OCI-LY7 (cell line): Measurements from ENCODE around the gene TMEM256. TPM values are rescaled to one million over a fixed set of nuclear protein-coding genes. Genes with fewer than 3 reads are reported as not detected.

Experiments
- BruUV-seq: library from RNA; stranded (reverse); fragments of 400-500 nt; replicated peaks from 2 replicates; lab custom pipeline; 2021; lab: Mats Ljungman, UMichigan
- CTCF ChIA-PET: fragments of 300-600 bp; sonication (Branson Sonifier 250); formaldehyde crosslinking; loops from one replicate; lab custom pipeline; 2022; ENCODE audit warnings: antibody characterized with exemption; ENCODE audit not compliant: unreplicated experiment; lab: Charles Lee
- POLR2A ChIA-PET: fragments of 300-600 bp; sonication (Branson Sonifier 250); formaldehyde crosslinking; loops from one replicate; lab custom pipeline; 2022; ENCODE audit warnings: antibody characterized with exemption; lab: Charles Lee
- DNase-seq: peaks from one replicate; pipeline ENCODE4 v3.0.0-alpha.2; 2015; ENCODE audit warnings: low spot score
- H2AFZ ChIP-seq: fragments of 200-600 bp; sonication (generic), shearing (Covaris generic); 2 replicates; pipeline ENCODE4 v1.6.1; 2014; ENCODE audit warnings: mild to moderate bottlenecking, antibody characterized with exemption, low read length, moderate library complexity
- H3K27ac ChIP-seq: fragments of 200-600 bp; sonication (generic); 2 replicates; pipeline ENCODE4 v1.5.1; 2014; ENCODE audit warnings: mixed run types, low read depth, mild to moderate bottlenecking, moderate library complexity, low read length, inconsistent platforms; ENCODE audit not compliant: poor library complexity, severe bottlenecking
- H3K36me3 ChIP-seq: fragments of 200-600 bp; sonication (generic); 2 replicates; pipeline ENCODE4 v1.6.1; 2014; ENCODE audit warnings: mild to moderate bottlenecking, antibody characterized with exemption, low read length, moderate library complexity, mixed read lengths; ENCODE audit not compliant: insufficient read depth
- H3K4me1 ChIP-seq: fragments of 200-600 bp; sonication (generic); 2 replicates; pipeline ENCODE4 v1.5.1; 2014; ENCODE audit warnings: mild to moderate bottlenecking, low read length; ENCODE audit not compliant: insufficient read depth, poor library complexity, severe bottlenecking
- H3K4me2 ChIP-seq: fragments of 200-600 bp; sonication (generic); 2 replicates; pipeline ENCODE4 v1.6.1; 2014; ENCODE audit warnings: mild to moderate bottlenecking, low read length
- H3K4me3 ChIP-seq: fragments of 200-600 bp; sonication (generic); 2 replicates; pipeline ENCODE4 v1.5.1; 2014; ENCODE audit warnings: mild to moderate bottlenecking, low read depth, low read length; ENCODE audit not compliant: poor library complexity, severe bottlenecking
- H3K79me2 ChIP-seq: fragments of 200-600 bp; sonication (generic); 2 replicates; pipeline ENCODE4 v1.6.1; 2016; ENCODE audit warnings: low read depth, mild to moderate bottlenecking, low read length, moderate library complexity, mixed read lengths; ENCODE audit not compliant: insufficient read depth
- H3K9me2 ChIP-seq: fragments of 200-600 bp; sonication (generic); 2 replicates; pipeline ENCODE4 v1.6.1; 2016; ENCODE audit warnings: mild to moderate bottlenecking, low read length, mixed read lengths; ENCODE audit not compliant: insufficient read depth
- H3K9me3 ChIP-seq: fragments of 200-600 bp; sonication (generic); 2 replicates; pipeline ENCODE4 v1.6.1; 2014; ENCODE audit warnings: mild to moderate bottlenecking, mixed run types, low read length, mixed read lengths
- H4K20me1 ChIP-seq: fragments of 200-600 bp; sonication (generic); 2 replicates; pipeline ENCODE4 v1.6.1; 2014; ENCODE audit warnings: mild to moderate bottlenecking, antibody characterized with exemption, low read length, moderate library complexity, mixed read lengths; ENCODE audit not compliant: insufficient read depth
- EZH2phosphoT487 ChIP-seq: fragments of 200-600 bp; sonication (generic); IDR thresholded peaks from 2 replicates; pipeline ENCODE4 v1.6.1; 2018; ENCODE audit warnings: low read depth, borderline replicate concordance, mild to moderate bottlenecking, mixed run types, antibody characterized with exemption, low read length, moderate library complexity, mixed read lengths
- intact Hi-C: fragments of 100-400 bp; cut with micrococcal nuclease; formaldehyde crosslinking; loops from one replicate; pipeline ENCODE4 v1.10.0; 2022; ENCODE audit not compliant: unreplicated experiment
- total RNA-seq, 2 experiments: library from RNA; depleted of rRNA in 1 of 2; stranded (reverse); fragments of >200 nt in 1 of 2; shearing (Covaris generic) in 1 of 2; gene quantifications; 2 replicates each; pipeline ENCODE4 v1.2.3, GENCODE V29; 2014 to 2022
- TF ChIP-seq, protein P1 (sequence below): fragments of 200-600 bp; sonication (generic); conservative IDR thresholded peaks from 2 replicates; pipeline ENCODE4 v1.5.1; 2014; ENCODE audit warnings: mild to moderate bottlenecking, antibody characterized with exemption, low read length, moderate library complexity, mixed read lengths

The TMEM256 gene
- total RNA-seq, 2 experiments from 2014 or later = 96.6 to 165 TPM

DNA sequence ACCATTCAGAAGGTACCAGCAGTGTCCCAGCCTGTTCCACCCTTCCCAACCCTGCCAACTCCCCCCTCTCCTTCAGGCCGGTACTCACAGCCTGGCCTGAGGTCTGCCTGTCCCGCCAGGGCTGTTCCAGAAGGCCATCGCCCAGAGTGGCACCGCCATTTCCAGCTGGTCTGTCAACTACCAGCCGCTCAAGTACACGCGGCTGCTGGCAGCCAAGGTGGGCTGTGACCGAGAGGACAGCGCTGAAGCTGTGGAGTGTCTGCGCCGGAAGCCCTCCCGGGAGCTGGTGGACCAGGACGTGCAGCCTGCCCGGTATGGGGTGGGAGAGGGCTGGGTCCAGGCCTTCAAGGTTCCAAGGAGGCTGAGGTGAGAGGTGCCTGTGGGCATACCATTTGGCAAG lies 10.9 kb upstream of the TMEM256 start:
- H3K9me2 ChIP-seq = no peaks in the 10 kb centered on the region
- CTCF ChIA-PET = interaction anchor here (0.9 kb wide), 1 partner anchor 11 kb away, joined by 3 read pairs; the partner anchor contains the start of gene TMEM256
- BruUV-seq = no TSS peak
- H2AFZ ChIP-seq = no peak overlapping the region
- H4K20me1 ChIP-seq = no peaks in the 10 kb centered on the region
- H3K4me2 ChIP-seq = no peak overlapping the region
- H3K79me2 ChIP-seq = no peaks in the 10 kb centered on the region
- no peak overlapping the region for H3K27ac ChIP-seq
- no peaks in the 10 kb centered on the region for H3K9me3 ChIP-seq
- no peak for DNase-seq
- H3K4me3 ChIP-seq = no peak overlapping the region
- POLR2A ChIA-PET = no interaction called here
- no peaks in the 10 kb centered on the region for H3K4me1 ChIP-seq
- H3K36me3 ChIP-seq = no peaks in the 10 kb centered on the region
- TF ChIP-seq, protein P1, sequence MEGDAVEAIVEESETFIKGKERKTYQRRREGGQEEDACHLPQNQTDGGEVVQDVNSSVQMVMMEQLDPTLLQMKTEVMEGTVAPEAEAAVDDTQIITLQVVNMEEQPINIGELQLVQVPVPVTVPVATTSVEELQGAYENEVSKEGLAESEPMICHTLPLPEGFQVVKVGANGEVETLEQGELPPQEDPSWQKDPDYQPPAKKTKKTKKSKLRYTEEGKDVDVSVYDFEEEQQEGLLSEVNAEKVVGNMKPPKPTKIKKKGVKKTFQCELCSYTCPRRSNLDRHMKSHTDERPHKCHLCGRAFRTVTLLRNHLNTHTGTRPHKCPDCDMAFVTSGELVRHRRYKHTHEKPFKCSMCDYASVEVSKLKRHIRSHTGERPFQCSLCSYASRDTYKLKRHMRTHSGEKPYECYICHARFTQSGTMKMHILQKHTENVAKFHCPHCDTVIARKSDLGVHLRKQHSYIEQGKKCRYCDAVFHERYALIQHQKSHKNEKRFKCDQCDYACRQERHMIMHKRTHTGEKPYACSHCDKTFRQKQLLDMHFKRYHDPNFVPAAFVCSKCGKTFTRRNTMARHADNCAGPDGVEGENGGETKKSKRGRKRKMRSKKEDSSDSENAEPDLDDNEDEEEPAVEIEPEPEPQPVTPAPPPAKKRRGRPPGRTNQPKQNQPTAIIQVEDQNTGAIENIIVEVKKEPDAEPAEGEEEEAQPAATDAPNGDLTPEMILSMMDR = no peak
- no peak for TF ChIP-seq EZH2phosphoT487
- intact Hi-C loops = no loop called here

DNA sequence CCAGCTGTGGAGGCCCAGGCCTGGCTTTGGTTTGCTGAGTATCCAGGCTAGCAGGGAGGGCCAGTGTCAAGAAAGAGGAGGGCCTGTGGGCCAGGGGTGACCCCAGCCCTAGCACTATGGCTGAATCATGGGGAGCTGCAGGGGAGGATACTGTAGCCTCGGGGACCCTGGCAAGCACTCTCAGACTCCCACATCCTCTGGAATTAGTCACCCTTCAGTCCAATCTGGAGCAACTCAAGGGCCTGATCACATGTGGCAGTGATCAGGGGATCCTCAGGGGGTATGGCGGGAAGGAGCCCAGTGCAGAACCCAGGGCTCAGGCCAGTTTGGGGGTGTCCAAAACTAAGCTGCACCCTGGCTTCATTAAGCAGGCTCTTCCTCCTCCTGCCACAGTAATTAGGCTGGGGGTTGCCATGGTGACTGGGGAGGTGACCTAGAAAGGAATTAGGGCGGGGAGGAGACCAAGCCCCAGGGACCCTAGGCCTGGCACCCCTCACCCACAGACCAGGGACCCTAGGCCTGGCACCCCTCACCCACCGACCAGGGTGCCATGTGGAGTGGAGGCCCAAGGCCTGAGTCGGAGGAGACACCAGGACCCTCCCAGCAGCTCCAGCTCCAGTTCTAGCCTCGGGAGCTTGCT lies 9.6 kb upstream of the TMEM256 start:
- no TSS peak for BruUV-seq
- Histone ChIP-seq H4K20me1 (no peaks in the 10 kb centered on the region), H3K4me3 (no peak overlapping the region), H3K27ac (no peak overlapping the region), H3K4me1 (no peaks in the 10 kb centered on the region), H3K9me2 (no peaks in the 10 kb centered on the region), H2AFZ (no peak overlapping the region), H3K79me2 (no peaks in the 10 kb centered on the region), H3K36me3 (no peaks in the 10 kb centered on the region), H3K9me3 (no peaks in the 10 kb centered on the region), H3K4me2 (no peak overlapping the region)
- ChIA-PET POLR2A (no interaction called here), CTCF (no interaction called here)
- intact Hi-C loops = no loop called here
- no peak for DNase-seq
- TF ChIP-seq, protein P1 = no peak
- no peak for TF ChIP-seq EZH2phosphoT487

DNA sequence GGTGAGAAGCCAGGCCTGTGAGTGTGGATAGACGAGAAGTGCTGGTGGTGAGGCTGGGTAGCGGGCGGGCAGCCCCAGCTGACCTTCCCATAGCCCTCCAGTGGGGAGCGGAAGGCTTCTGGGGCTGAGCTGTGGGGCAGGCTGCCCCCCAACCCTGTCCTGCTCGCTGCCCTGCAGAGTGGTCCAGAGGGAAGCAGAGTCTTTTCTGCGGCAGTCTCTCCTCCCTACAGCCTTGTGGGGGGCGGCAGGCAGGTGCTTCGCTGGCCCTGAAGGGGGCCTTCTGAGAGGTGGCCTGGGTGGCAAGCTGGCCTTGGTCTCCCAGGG lies 7.5 kb upstream of the TMEM256 start:
- no peak overlapping the region for H3K4me3 ChIP-seq
- H3K27ac ChIP-seq = no peak overlapping the region
- intact Hi-C loops = no loop called here
- no peaks in the 10 kb centered on the region for H3K79me2 ChIP-seq
- no peak overlapping the region for H2AFZ ChIP-seq
- H3K9me3 ChIP-seq = no peaks in the 10 kb centered on the region
- no peak overlapping the region for H3K4me2 ChIP-seq
- POLR2A ChIA-PET = no interaction called here
- CTCF ChIA-PET = no interaction called here
- no peak for DNase-seq
- no peaks in the 10 kb centered on the region for H4K20me1 ChIP-seq
- H3K36me3 ChIP-seq = no peaks in the 10 kb centered on the region
- BruUV-seq = no TSS peak
- H3K4me1 ChIP-seq = no peaks in the 10 kb centered on the region
- TF ChIP-seq EZH2phosphoT487 = no peak
- TF ChIP-seq, protein P1 = no peak
- no peaks in the 10 kb centered on the region for H3K9me2 ChIP-seq
